Gastroesophageal sphincter (tissue), 3 donors: Measurements from ENCODE around the gene TSPAN14.

ENCODE experiments used
- CTCF ChIP-seq, 4 experiments: fragments of 200-600 bp in 2 of 4; fragments of 450-650 bp in 2 of 4; sonication (generic) in 1 of 4; IDR thresholded peaks; one replicate each; pipeline ENCODE4 v1.5.1; 2017 to 2019; ENCODE audit warnings: antibody characterized with exemption in 4 of 4, mild to moderate bottlenecking in 2 of 4, moderate library complexity in 2 of 4
- EP300 ChIP-seq: sonication (generic); formaldehyde crosslinking; IDR thresholded peaks from one replicate; pipeline ENCODE4 v1.6.1; 2017; ENCODE audit warnings: antibody characterized with exemption, mild to moderate bottlenecking
- POLR2A ChIP-seq, 2 donors: fragments of 450-650 bp; IDR thresholded peaks; one replicate each; pipeline ENCODE4 v1.6.1; 2017; ENCODE audit warnings: antibody characterized with exemption in 2 of 2, mild to moderate bottlenecking in 2 of 2, moderate library complexity in 1 of 2
- POLR2AphosphoS5 ChIP-seq: sonication (generic); formaldehyde crosslinking; IDR thresholded peaks from one replicate; pipeline ENCODE4 v1.6.1; 2017; ENCODE audit warnings: antibody characterized with exemption

- no peak for TF ChIP-seq CTCF (IDR thresholded peaks at IDR 0.05)
- no peak for TF ChIP-seq POLR2A (IDR thresholded peaks at IDR 0.05)
- no peak for TF ChIP-seq POLR2AphosphoS5
- TF ChIP-seq EP300, result no peak
These were observed 4.6 kb upstream of the TSPAN14 start for GRCh38 chr10:80449520-80449919.
